GM18508 (cell line): Measurements from ENCODE around the gene LSP1.
"Not testable (repeated sequence)": the region's sequence is repeated elsewhere in the genome, so short reads cannot be mapped to it uniquely, and the experiment has no call there.

Source experiments
- ATAC-seq: cut with Tn5 transposase; IDR thresholded peaks from one replicate; pipeline ENCODE4 v1.9.1; 2021; ENCODE audit warnings: moderate number of reproducible peaks; ENCODE audit not compliant: insufficient read depth, unreplicated experiment

LSP1 gene

GRCh38 chr11:1862588-1863351 lies 9.9 kb downstream of the LSP1 start:
- ATAC-seq, result no peak

- ATAC-seq, result no peak
These were observed 10.7 kb downstream of the LSP1 start for GRCh38 chr11:1863352-1864216.

GRCh38 chr11:1864231-1864630 lies 11.3 kb downstream of the LSP1 start:
- no peak for ATAC-seq

- ATAC-seq, result no peak
These were observed 12.2 kb downstream of the LSP1 start for GRCh38 chr11:1864831-1865665.

- no peak for ATAC-seq
These were observed 13.3 kb downstream of the LSP1 start for GRCh38 chr11:1866226-1866625.

GRCh38 chr11:1866776-1867175 lies 13.9 kb downstream of the LSP1 start:
- no peak for ATAC-seq

- ATAC-seq, result no peak
These were observed 14.5 kb downstream of the LSP1 start for GRCh38 chr11:1867381-1867780.

- no peak for ATAC-seq
These were observed 15.3 kb downstream of the LSP1 start for GRCh38 chr11:1868056-1868635.

- no peak for ATAC-seq
These were observed 15.9 kb downstream of the LSP1 start for GRCh38 chr11:1868636-1869291.

- ATAC-seq, result no peak
These were observed 16.8 kb downstream of the LSP1 start for GRCh38 chr11:1869427-1870325.

GRCh38 chr11:1870326-1870696 lies 17.4 kb downstream of the LSP1 start:
- ATAC-seq, result no peak

GRCh38 chr11:1870721-1871466 lies 18.0 kb downstream of the LSP1 start:
- ATAC-seq, result no peak

- ATAC-seq, result no peak
These were observed 18.6 kb downstream of the LSP1 start for GRCh38 chr11:1871531-1871930.

- no peak for ATAC-seq
These were observed 19.5 kb downstream of the LSP1 start for GRCh38 chr11:1872267-1872985.

GRCh38 chr11:1873048-1873812 lies 20.3 kb downstream of the LSP1 start:
- no peak for ATAC-seq

GRCh38 chr11:1873813-1874150 lies 20.9 kb downstream of the LSP1 start:
- not testable (repeated sequence) for ATAC-seq
